Activated CD8-positive, alpha-beta memory T cell treated with anti-CD3 and anti-CD28 coated beads for 48 hours (primary cell): ENCODE measurements around the gene STARD3NL.
"Not testable (repeated sequence)": the region's sequence is repeated elsewhere in the genome, so short reads cannot be mapped to it uniquely, and the experiment has no call there.

Experiments used
- DNase-seq, 3 experiments: peaks; one replicate each; pipeline ENCODE4 v3.0.0-alpha.2; 2020; ENCODE audit warnings: low read depth in 2 of 3, low spot score in 2 of 3

Gene STARD3NL

DNA sequence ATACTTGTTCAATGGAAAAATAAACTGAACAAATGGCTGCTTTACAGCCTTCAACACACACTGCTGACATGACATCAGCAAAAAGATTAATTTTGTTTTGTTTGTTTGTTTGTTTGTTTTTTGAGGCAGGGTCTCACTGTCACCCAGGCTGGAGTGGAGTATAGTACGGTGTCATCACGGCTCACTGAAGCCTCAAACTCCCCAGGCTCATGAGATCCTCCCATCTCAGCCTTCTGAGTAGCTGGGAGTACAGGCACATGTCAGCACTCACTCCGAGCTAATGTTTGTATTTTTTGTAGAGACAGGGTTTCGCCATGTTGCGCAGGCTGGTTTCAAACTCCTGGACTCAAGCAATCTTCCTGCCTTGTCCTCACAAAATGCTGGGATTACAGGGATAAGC is 84.5 kb downstream of the STARD3NL start:
- no peak for DNase-seq

- not testable (repeated sequence) for DNase-seq
These were observed 85.2 kb downstream of the STARD3NL start for GRCh38 chr7:38263274-38263673.

- DNase-seq = not testable (repeated sequence)
These were observed 86.6 kb downstream of the STARD3NL start for GRCh38 chr7:38264602-38265001.

GRCh38 chr7:38265958-38266357 is 87.9 kb downstream of the STARD3NL start:
- not testable (repeated sequence) for DNase-seq

- DNase-seq = not testable (repeated sequence)
These were observed 91.8 kb downstream of the STARD3NL start for GRCh38 chr7:38269704-38270346.

GRCh38 chr7:38270405-38270804 is 92.4 kb downstream of the STARD3NL start:
- DNase-seq = not testable (repeated sequence)

DNA sequence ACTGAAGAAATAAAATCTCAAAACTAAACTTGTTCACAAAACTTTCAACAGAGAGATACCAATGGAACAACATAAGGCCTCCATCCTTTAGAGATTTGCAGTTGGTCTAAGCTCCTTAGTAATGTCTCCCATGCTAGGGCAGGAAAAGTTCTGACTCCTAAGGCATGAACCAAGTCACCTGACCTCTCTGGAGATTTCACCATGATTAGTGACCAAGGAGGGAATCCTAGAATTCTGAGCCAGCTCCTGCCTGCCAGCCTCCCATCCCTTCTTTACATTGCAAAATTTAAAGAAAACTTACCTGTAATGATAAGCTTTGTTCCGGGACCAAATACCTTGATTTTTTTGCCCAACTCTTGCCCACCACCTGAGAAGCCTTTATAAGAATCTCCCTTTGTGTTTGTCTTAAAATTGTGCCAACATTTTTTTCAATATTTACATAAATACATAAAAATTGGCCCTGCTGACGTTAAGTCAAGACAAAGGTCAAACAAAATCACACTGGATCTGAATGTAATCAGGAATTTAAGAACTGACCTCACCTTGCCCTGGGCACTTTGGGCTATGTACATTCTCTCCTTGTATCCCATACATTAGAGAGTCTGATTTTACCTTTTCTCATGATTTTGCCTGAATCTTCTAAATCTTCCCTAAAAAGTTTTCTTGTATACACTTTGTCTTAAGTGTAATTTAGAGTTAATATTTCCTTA is 95.4 kb downstream of the STARD3NL start, which contains the start of gene TARP:
Gene TARP, minus strand, starts transcription at position 351 of the 710 bp plus-strand sequence.
- no peak for DNase-seq

GRCh38 chr7:38274486-38274885 is 96.4 kb downstream of the STARD3NL start:
- no peak for DNase-seq

- DNase-seq = no peak
These were observed 97.0 kb downstream of the STARD3NL start for GRCh38 chr7:38274927-38275620.

- no peak for DNase-seq
These were observed 98.2 kb downstream of the STARD3NL start for GRCh38 chr7:38276096-38276877.

- no peak for DNase-seq
These were observed 102.0 kb downstream of the STARD3NL start for GRCh38 chr7:38280000-38280399.
